ENCODE results near the gene MR1. TPM values are rescaled to one million over a fixed set of nuclear protein-coding genes. Genes with fewer than 3 reads are reported as not detected.

The MR1 gene
- 10 to 100 TPM; 19.5 to 21.2 TPM for total RNA-seq

DNA sequence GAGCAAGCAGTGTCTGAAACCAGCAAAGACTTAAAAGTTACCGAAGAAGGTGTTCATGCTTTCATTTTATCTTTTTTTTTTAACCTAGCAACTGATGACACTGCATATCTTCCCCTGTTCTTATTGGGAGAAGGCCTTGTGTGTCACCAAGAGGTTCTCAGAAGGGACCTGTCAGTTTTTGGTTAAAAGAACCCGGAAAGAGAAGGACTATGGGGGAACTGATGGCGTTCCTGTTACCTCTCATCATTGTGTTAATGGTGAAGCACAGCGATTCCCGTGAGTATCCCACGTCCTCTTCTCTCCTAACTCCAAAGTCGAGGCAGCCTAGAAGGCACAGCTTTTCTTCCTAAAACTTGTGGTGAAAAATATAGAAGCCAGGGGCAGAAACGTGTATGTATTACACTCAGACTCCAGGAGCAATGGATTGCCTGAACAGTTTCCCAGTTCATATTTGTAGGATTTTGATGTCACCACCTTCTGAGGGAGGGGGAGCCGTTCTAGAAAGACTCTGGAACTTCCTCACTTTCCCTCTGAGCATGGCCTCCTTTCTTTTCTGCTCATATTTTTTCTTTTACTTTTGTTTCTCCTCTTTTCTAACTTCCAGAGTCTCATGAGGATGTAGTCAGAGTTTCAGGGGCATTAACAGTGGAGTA lies at the start of gene MR1:
Gene MR1, plus strand, starts transcription at position 185 of the 653 bp plus-strand sequence. Its CDS starts 25 bp downstream, at position 210.
- CTCF ChIA-PET: interaction anchor here (0.8 to 12.7 kb wide), 8 partner anchors 11 to 117 kb away, joined by 3 to 200 read pairs (median 4); partner anchors contain the start of gene STX6
- Mint-ChIP-seq H3K27ac (peak within 1 kb of the TSS; percentile 97), H3K4me3 (peak within 1 kb of the TSS; percentile 93), H3K9me3 (no peaks in the 10 kb centered on the region), H3K36me3 (peaks cover 3% of the 10 kb centered on the region), H3K4me1 (ENCODE audit: low read depth) (peaks cover 52% of the 10 kb centered on the region), H3K27me3 (no peaks in the 10 kb centered on the region)
- DNase-seq: peak; percentile 37
- POLR2A ChIA-PET: interaction anchor here (0.5 to 4.5 kb wide), 7 partner anchors 11 to 532 kb away, joined by 3 to 57 read pairs (median 4); partner anchors contain the start of genes IER5 and STX6
- intact Hi-C loops (cut with micrococcal nuclease): loop anchor here (1.0 to 10.0 kb wide), 4 partner anchors 11 to 361 kb away; partner anchors contain the start of gene IER5

DNA sequence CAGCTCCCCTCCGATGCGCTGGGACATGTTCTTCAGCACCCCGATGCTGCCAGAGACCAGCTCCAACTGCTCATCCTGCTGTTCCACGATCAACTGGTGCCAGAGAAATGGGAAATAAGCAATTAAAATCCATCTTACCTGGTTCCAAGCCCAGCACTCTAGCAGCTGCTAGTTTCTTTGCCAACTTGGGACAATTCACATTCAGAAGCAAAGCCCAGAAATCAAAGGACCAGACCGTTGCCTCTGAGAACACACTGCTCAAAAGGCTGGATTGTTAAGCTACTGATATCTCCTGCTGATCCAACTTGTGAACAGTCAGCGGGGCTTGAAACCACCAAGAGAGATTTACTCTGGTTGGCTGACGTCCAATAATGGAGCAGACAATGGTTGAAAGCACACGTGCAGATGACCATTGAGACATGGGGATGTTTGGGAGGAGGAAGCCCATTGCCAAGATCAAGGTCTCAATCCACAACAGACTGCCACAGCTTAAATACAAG lies 45.5 kb upstream of the MR1 start:
- no peaks in the 10 kb centered on the region for H3K9me3 Mint-ChIP-seq
- peaks cover 63% of the 10 kb centered on the region for H3K36me3 Mint-ChIP-seq
- ChIA-PET POLR2A (interaction anchor here (0.6 kb wide), 1 partner anchor 661 kb away, joined by 4 read pairs; no protein-coding TSS in a partner anchor), CTCF (interaction anchor here (0.6 kb wide), 1 partner anchor 63 kb away, joined by 4 read pairs; no protein-coding TSS in a partner anchor)
- intact Hi-C loops (cut with micrococcal nuclease): no loop called here
- no peak overlapping the region for H3K4me3 Mint-ChIP-seq
- DNase-seq: no peak
- H3K27ac Mint-ChIP-seq: no peak overlapping the region
- no peaks in the 10 kb centered on the region for H3K27me3 Mint-ChIP-seq
- no peaks in the 10 kb centered on the region for H3K4me1 Mint-ChIP-seq (ENCODE audit: low read depth)

DNA sequence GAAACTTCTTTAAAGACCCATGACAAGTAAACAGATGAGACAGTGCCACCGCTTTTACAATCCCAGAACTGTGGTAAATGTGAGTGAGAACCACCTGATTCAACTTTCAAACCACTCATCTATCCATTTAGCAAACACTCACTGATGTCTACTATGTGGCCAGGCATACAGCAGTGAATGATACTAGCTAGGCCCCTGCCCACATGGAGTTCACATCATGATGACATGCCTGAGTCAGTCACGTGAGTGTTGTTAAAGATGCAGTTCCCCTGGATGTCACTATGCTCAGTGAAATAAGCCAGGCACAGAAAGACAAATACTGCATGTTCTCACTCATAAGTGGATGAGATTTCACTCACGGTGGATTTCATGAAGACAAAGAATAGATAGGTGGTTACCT lies 39.5 kb upstream of the MR1 start:
- ChIA-PET CTCF (no interaction called here), POLR2A (no interaction called here)
- intact Hi-C loops (cut with micrococcal nuclease): loop anchor here (2.0 kb wide), 1 partner anchor 21 kb away; no protein-coding TSS in a partner anchor
- no peaks in the 10 kb centered on the region for H3K27me3 Mint-ChIP-seq
- H3K36me3 Mint-ChIP-seq: peaks cover 34% of the 10 kb centered on the region
- no peak overlapping the region for H3K4me3 Mint-ChIP-seq
- H3K4me1 Mint-ChIP-seq (ENCODE audit: low read depth): peaks cover 7% of the 10 kb centered on the region
- DNase-seq: peak; percentile 41
- no peak overlapping the region for H3K27ac Mint-ChIP-seq
- no peaks in the 10 kb centered on the region for H3K9me3 Mint-ChIP-seq

DNA sequence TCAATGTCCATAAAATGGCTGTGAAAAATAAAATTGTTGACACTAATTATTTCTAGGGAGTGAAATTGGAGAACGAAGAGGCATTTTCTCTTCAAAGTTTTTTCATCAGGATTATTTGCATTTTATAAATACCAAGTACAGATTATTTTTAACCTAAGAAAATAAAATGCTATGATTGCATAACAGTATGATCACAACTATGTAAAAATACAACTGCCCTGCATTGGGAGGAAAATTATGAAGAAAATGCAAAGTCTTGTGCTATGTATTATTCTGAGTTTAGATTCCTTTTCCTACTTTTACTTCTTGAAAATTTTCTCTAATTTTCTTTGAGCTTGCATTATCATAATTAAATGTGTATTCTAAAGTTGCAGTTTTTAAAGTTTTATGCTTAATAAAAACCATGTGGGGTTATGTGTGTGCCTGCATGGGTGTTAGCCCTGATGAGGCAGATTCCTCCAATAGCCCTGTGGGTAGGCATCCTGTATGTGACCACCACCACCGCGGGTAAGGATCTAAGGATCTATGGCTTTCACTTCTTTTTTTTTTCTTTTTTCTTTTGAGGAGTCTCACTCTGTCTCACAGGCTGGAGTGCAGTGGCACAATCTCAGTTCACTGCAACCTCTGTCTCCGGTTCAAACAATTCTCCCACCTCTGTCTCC lies 35.8 kb upstream of the MR1 start:
- H3K27ac Mint-ChIP-seq: no peak overlapping the region
- H3K27me3 Mint-ChIP-seq: no peaks in the 10 kb centered on the region
- no peak overlapping the region for H3K4me3 Mint-ChIP-seq
- no peaks in the 10 kb centered on the region for H3K9me3 Mint-ChIP-seq
- H3K4me1 Mint-ChIP-seq (ENCODE audit: low read depth): peaks cover 7% of the 10 kb centered on the region
- DNase-seq: no peak
- ChIA-PET CTCF (interaction anchor here (0.6 kb wide), 1 partner anchor 16 kb away, joined by 4 read pairs; no protein-coding TSS in a partner anchor), POLR2A (no interaction called here)
- intact Hi-C loops (cut with micrococcal nuclease): no loop called here
- H3K36me3 Mint-ChIP-seq: peaks cover 39% of the 10 kb centered on the region

DNA sequence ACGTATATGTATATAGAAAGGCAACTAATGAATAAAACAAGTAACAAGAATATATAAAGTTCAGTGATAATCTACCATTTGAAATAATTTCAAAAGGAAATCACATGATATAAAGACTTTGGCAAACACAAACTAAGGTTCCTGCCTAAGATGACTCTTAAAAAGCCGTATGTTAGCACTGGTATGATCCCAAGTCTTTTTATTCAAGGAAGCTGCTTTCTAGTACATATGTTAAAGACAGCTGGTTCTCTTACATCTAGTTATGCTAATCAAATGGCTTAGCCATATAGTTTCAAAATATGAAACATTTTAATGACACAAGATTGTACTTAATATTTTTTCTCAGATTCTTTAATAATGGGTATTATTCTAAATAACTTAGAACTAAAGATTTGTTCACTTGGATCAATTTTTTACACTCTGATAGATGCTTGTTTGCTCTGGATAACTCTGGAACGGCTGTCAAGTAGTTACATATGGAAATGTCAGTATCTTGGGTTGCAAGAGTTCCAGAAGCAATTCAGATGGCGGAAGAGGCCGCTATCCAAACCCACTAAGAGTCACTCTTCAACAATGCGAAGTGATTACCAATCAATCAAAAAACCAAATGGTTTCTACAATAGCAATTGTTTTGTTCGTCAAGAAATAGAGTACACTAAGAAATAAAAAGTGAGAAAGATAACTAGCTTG lies 32.5 kb upstream of the MR1 start:
- no peak for DNase-seq
- Mint-ChIP-seq H3K36me3 (peaks cover 54% of the 10 kb centered on the region), H3K4me3 (no peak overlapping the region), H3K4me1 (ENCODE audit: low read depth) (no peaks in the 10 kb centered on the region), H3K27me3 (no peaks in the 10 kb centered on the region), H3K27ac (no peak overlapping the region), H3K9me3 (no peaks in the 10 kb centered on the region)
- intact Hi-C loops (cut with micrococcal nuclease): no loop called here
- POLR2A ChIA-PET: no interaction called here
- CTCF ChIA-PET: interaction anchor here (0.6 to 2.5 kb wide), 2 partner anchors 17 to 141 kb away, joined by 3 to 5 read pairs; no protein-coding TSS in a partner anchor

DNA sequence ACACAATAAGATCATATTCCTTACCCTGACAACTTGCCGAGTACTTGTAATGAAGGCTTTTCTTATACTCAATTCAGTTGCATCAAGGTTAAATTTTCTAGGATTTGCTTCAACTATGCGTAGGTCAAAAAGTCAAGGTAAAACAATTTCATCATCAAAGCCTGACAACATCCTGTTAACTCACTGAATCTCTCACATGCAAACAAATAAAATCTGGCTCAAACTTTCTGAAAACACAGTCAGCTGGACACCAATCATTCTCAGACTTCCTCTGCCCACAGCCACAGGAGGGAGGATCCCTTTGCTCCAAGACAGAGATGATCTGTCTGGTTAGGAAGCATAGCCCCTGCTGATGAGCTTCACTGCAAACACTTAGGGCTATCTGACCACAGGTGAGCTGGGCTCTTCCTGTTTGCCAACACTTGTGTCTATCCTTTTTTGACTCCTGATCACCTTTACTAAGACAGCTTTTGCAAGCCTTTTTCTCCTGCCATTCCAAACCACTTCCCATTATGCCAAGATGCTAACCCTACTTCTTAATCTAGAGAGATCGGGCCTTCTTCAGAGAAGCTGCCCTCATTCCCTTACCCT lies 31.1 kb upstream of the MR1 start:
- Mint-ChIP-seq H3K9me3 (no peaks in the 10 kb centered on the region), H3K4me1 (ENCODE audit: low read depth) (no peaks in the 10 kb centered on the region), H3K27ac (no peak overlapping the region), H3K4me3 (no peak overlapping the region), H3K36me3 (peaks cover 53% of the 10 kb centered on the region), H3K27me3 (no peaks in the 10 kb centered on the region)
- intact Hi-C loops (cut with micrococcal nuclease): no loop called here
- ChIA-PET CTCF (interaction anchor here (1.3 to 1.9 kb wide), 2 partner anchors 140 to 163 kb away, joined by 3 to 5 read pairs; no protein-coding TSS in a partner anchor), POLR2A (no interaction called here)
- DNase-seq: no peak

DNA sequence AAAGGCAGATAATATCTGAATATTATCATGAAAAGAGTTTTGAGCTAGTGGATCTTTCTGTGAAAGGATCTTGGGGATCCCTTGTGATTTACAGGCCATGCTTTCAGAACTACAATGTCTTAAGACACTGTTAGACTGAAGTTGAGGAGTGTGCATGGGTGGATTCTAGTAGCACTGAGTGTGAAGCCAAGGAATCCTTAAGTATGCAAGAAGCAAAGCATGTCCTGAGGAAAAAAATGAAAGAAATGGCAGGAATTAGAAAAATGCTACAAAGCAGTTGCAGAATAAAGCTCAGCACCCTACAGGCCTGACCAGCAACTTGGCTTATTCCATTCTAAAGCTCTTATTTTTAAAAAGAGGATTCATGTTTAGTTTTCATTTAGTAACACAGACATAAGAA lies 23.0 kb upstream of the MR1 start:
- Mint-ChIP-seq H3K27ac (no peak overlapping the region), H3K27me3 (no peaks in the 10 kb centered on the region), H3K4me3 (no peak overlapping the region), H3K9me3 (no peaks in the 10 kb centered on the region), H3K4me1 (ENCODE audit: low read depth) (peaks cover 41% of the 10 kb centered on the region), H3K36me3 (peaks cover 8% of the 10 kb centered on the region)
- intact Hi-C loops (cut with micrococcal nuclease): no loop called here
- POLR2A ChIA-PET: interaction anchor here (1.2 kb wide), 1 partner anchor 12 kb away, joined by 3 read pairs; no protein-coding TSS in a partner anchor
- DNase-seq: no peak
- CTCF ChIA-PET: interaction anchor here (0.7 to 1.1 kb wide), 2 partner anchors 28 to 130 kb away, joined by 4 read pairs; no protein-coding TSS in a partner anchor

DNA sequence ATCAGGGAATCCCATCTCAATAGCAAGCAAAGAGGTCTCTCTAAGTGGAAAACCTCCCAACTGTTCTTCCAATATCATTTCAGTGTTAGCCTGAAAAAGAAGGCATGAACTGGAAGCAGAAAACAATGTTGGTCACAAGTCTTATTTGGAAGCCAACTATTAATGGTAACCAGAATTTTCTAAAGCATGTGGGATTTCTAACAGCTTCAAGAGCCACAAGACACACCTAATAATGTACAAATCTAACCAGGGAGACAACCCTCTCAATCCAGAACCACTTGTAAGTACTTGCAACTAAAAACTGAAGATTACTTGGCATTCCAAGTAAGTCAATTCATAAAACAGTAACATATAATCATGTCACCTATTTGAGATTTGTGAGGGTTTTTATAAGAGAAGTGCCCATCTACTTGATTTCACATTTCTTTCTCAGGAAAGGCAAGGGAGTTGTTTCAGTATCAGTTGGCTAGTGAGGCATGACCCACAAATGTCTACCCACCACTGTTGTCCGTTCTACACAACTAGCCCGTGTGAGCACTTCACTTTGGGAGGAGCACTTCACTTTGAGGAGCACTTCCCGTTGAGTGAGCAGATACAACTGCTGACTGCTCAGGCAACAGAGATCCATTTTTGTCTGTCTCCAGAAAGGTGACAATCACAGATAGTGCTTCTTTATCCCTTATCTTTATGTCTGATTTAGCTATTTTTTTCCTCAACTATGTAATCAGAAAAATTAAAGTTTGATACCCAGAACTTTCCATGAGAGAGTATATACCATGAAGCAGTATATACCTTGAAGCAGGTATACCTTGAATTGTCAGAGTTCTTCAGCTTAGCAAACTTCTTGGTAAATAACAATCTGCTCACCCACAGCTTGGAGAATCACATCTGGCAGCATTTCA lies 22.2 kb upstream of the MR1 start:
- ChIA-PET POLR2A (interaction anchor here (0.6 to 1.2 kb wide), 2 partner anchors 10 to 12 kb away, joined by 3 read pairs; no protein-coding TSS in a partner anchor), CTCF (interaction anchor here (0.8 to 1.1 kb wide), 2 partner anchors 22 to 129 kb away, joined by 3 to 4 read pairs; no protein-coding TSS in a partner anchor)
- Mint-ChIP-seq H3K9me3 (no peaks in the 10 kb centered on the region), H3K27me3 (no peaks in the 10 kb centered on the region), H3K4me3 (no peak overlapping the region), H3K27ac (no peak overlapping the region), H3K36me3 (peaks cover 8% of the 10 kb centered on the region), H3K4me1 (ENCODE audit: low read depth) (peaks cover 41% of the 10 kb centered on the region)
- intact Hi-C loops (cut with micrococcal nuclease): no loop called here
- no peak for DNase-seq

DNA sequence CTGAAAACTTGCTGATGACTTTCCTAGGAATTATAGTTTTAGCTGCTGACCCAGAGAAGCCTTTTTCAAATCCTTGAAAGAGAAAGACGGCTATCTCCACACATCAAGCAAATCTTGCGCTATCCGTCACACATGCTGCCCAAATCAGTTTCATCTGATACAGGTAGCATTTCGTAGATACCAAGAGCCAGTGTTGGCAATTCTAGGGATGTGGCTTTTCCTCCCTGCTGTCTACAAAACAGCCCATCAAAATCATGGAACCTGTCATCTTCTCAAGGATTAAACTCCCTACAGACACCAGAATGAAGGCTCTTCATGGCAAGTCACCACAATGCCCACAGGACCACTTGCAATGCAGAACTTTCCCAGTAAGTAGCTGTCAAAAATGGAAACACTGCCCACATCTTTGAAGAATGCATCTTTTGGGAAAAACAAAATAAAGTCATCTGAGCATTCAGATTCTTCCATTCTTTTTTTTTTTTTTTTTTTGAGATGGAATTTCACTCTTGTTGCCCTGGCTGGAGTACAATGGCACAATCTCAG lies 21.5 kb upstream of the MR1 start:
- Mint-ChIP-seq H3K27ac (no peak overlapping the region), H3K4me3 (no peak overlapping the region), H3K4me1 (ENCODE audit: low read depth) (peaks cover 42% of the 10 kb centered on the region), H3K36me3 (peaks cover 8% of the 10 kb centered on the region), H3K27me3 (no peaks in the 10 kb centered on the region), H3K9me3 (no peaks in the 10 kb centered on the region)
- POLR2A ChIA-PET: no interaction called here
- intact Hi-C loops (cut with micrococcal nuclease): no loop called here
- DNase-seq: no peak
- CTCF ChIA-PET: interaction anchor here (0.8 kb wide), 1 partner anchor 21 kb away, joined by 3 read pairs; no protein-coding TSS in a partner anchor

DNA sequence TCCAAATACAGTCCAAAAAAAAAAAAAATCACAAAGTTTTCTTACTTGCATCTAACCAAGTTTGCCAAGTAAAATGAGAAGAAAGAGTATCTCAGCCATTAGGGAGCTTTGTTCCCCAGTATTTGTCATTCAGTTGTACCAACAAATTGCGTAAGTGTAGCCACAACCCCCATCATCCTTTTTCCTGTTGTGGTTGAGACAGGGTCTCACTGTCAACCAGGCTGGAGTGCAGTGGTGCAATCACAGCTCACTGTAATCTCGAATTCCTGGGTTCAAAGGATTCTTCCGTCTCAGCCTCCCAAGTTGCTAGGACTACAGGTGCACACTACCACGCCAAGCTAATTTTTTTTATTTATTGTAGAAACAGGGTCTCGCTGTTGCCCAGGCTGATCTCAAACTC lies 20.6 kb upstream of the MR1 start:
- Mint-ChIP-seq H3K27me3 (no peaks in the 10 kb centered on the region), H3K9me3 (no peaks in the 10 kb centered on the region), H3K4me3 (no peak overlapping the region), H3K4me1 (ENCODE audit: low read depth) (peaks cover 47% of the 10 kb centered on the region), H3K27ac (no peak overlapping the region), H3K36me3 (peaks cover 14% of the 10 kb centered on the region)
- CTCF ChIA-PET: interaction anchor here (0.9 to 1.5 kb wide), 3 partner anchors 71 to 129 kb away, joined by 3 to 6 read pairs (median 4); no protein-coding TSS in a partner anchor
- intact Hi-C loops (cut with micrococcal nuclease): no loop called here
- no peak for DNase-seq
- POLR2A ChIA-PET: interaction anchor here (0.7 to 1.1 kb wide), 2 partner anchors 9 to 10 kb away, joined by 3 read pairs; no protein-coding TSS in a partner anchor
